Measurements from ENCODE around the gene LIN37. TPM values are rescaled to one million over a fixed set of nuclear protein-coding genes. Genes with fewer than 3 reads are reported as not detected.

Gene LIN37
- total and polyA plus RNA-seq, 2 of the 13 experiments (the other 11 are each of a cell fraction or from before 2014, with no cell fraction given), result 6.3 to 8.7 TPM

DNA sequence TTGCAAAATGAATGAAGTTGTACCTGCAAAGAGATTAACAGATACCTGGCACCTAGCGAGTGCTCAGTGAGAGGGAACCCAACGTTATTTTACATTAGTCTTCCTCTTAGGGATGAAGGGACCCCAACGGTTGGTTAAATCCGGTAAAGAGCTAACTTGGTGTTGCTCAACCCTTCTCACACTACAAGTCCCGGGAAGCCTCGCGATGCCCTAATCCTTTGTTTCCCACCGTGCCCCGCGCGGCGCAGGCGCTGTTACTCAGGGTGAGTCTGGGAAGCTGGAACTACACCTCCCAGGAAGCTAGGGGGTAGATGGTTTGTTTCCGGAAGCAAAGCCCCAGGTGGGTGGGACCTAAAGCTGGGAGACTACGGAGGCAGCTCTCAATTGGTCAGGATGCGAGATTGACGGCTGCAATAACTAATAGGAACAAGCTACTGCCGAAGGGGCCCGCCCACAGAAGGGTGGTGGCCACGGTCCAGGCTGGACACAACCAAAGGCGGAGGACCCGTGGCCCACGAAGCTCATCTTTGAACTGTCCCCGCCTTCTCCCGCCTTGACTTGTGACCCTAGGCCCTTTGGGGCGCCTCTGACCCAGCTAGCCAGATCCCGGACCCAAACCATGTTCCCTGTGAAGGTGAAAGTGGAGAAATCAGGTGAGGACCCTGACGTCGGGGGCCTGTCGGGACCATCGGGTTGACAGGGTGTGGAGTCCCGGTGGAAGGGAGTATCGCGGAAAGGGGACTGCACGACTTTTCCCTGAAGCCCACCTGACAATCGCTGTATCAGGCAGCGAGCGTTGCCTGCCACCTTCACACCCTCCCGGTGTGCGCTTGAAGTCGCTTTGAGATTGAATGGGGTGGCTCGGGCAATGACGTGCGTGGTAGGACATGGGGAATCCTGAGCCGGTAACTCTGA, at the start of gene LIN37 (continued):
- TF ChIP-seq, protein P1, sequence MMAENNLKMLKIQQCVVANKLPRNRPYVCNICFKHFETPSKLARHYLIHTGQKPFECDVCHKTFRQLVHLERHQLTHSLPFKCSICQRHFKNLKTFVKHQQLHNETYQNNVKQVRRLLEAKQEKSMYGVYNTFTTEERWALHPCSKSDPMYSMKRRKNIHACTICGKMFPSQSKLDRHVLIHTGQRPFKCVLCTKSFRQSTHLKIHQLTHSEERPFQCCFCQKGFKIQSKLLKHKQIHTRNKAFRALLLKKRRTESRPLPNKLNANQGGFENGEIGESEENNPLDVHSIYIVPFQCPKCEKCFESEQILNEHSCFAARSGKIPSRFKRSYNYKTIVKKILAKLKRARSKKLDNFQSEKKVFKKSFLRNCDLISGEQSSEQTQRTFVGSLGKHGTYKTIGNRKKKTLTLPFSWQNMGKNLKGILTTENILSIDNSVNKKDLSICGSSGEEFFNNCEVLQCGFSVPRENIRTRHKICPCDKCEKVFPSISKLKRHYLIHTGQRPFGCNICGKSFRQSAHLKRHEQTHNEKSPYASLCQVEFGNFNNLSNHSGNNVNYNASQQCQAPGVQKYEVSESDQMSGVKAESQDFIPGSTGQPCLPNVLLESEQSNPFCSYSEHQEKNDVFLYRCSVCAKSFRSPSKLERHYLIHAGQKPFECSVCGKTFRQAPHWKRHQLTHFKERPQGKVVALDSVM (CRISPR knock-in tag; IDR thresholded peaks at IDR 0.05), result peak; percentile 44; the same call in 1 of the 2 replicates
- TF ChIP-seq ZNF333 (CRISPR knock-in tag; IDR thresholded peaks at IDR 0.05; ENCODE audit: borderline replicate concordance) (no peak), CHCHD3 (CRISPR knock-in tag; IDR thresholded peaks at IDR 0.05) (no peak), FLYWCH1 (CRISPR knock-in tag; IDR thresholded peaks at IDR 0.05) (no peak), ZNF3 (CRISPR knock-in tag; IDR thresholded peaks at IDR 0.05) (no peak), EP300 (IDR thresholded peaks at IDR 0.05; ENCODE audit: low read depth in 2 of 2, low read length in 2 of 2) (no peak), EP300 (CRISPR knock-in tag; IDR thresholded peaks at IDR 0.05; ENCODE audit: borderline replicate concordance) (no peak), NCOA5 (CRISPR knock-in tag; IDR thresholded peaks at IDR 0.05) (no peak), ZNF567 (CRISPR knock-in tag; IDR thresholded peaks at IDR 0.05; ENCODE audit: borderline replicate concordance) (peak; percentile 61; the same call in 1 of the 2 replicates), HMG20B (CRISPR knock-in tag; conservative IDR thresholded peaks at IDR 0.05) (no peak), ZNF230 (CRISPR knock-in tag; IDR thresholded peaks at IDR 0.05) (peak; percentile 79; the same call in 1 of the 2 replicates), PHF21A (CRISPR knock-in tag; IDR thresholded peaks at IDR 0.05) (no peak), ZSCAN22 (CRISPR knock-in tag; IDR thresholded peaks at IDR 0.05) (no peak), MXI1 (IDR thresholded peaks at IDR 0.05; ENCODE audit: borderline replicate concordance, low read depth, low read length) (peak; percentile 47; the same call in 1 of the 3 replicates), ZNF558 (CRISPR knock-in tag; IDR thresholded peaks at IDR 0.05; ENCODE audit: borderline replicate concordance) (no peak)
- TF ChIP-seq, protein P2, sequence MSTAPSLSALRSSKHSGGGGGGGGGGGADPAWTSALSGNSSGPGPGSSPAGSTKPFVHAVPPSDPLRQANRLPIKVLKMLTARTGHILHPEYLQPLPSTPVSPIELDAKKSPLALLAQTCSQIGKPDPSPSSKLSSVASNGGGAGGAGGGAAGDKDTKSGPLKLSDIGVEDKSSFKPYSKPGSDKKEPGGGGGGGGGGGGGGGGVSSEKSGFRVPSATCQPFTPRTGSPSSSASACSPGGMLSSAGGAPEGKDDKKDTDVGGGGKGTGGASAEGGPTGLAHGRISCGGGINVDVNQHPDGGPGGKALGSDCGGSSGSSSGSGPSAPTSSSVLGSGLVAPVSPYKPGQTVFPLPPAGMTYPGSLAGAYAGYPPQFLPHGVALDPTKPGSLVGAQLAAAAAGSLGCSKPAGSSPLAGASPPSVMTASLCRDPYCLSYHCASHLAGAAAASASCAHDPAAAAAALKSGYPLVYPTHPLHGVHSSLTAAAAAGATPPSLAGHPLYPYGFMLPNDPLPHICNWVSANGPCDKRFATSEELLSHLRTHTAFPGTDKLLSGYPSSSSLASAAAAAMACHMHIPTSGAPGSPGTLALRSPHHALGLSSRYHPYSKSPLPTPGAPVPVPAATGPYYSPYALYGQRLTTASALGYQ (CRISPR knock-in tag; IDR thresholded peaks at IDR 0.05), result no peak; the same call in 1 of the 2 replicates
- TF ChIP-seq, protein P3, sequence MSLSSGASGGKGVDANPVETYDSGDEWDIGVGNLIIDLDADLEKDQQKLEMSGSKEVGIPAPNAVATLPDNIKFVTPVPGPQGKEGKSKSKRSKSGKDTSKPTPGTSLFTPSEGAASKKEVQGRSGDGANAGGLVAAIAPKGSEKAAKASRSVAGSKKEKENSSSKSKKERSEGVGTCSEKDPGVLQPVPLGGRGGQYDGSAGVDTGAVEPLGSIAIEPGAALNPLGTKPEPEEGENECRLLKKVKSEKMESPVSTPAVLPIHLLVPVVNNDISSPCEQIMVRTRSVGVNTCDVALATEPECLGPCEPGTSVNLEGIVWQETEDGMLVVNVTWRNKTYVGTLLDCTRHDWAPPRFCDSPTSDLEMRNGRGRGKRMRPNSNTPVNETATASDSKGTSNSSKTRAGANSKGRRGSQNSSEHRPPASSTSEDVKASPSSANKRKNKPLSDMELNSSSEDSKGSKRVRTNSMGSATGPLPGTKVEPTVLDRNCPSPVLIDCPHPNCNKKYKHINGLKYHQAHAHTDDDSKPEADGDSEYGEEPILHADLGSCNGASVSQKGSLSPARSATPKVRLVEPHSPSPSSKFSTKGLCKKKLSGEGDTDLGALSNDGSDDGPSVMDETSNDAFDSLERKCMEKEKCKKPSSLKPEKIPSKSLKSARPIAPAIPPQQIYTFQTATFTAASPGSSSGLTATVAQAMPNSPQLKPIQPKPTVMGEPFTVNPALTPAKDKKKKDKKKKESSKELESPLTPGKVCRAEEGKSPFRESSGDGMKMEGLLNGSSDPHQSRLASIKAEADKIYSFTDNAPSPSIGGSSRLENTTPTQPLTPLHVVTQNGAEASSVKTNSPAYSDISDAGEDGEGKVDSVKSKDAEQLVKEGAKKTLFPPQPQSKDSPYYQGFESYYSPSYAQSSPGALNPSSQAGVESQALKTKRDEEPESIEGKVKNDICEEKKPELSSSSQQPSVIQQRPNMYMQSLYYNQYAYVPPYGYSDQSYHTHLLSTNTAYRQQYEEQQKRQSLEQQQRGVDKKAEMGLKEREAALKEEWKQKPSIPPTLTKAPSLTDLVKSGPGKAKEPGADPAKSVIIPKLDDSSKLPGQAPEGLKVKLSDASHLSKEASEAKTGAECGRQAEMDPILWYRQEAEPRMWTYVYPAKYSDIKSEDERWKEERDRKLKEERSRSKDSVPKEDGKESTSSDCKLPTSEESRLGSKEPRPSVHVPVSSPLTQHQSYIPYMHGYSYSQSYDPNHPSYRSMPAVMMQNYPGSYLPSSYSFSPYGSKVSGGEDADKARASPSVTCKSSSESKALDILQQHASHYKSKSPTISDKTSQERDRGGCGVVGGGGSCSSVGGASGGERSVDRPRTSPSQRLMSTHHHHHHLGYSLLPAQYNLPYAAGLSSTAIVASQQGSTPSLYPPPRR (CRISPR knock-in tag; IDR thresholded peaks at IDR 0.05; ENCODE audit: borderline replicate concordance), result peak; percentile 42; the same call in 1 of the 2 replicates
